Activated T-cell treated with anti-CD3 and anti-CD28 coated beads, Interleukin-2, amount 50 U/mL, for 72 hours (primary cell): ENCODE measurements around the gene UBASH3A. TPM values are rescaled to one million over a fixed set of nuclear protein-coding genes. Genes with fewer than 3 reads are reported as not detected.

Experiments used
- ATAC-seq, 2 donors: fragments of 150-1000 bp; cut with Tn5 transposase; replicated peaks in 1 of 2; 2 replicates each; pipeline ENCODE4 v1.10.0; 2021; ENCODE audit warnings: moderate library complexity in 2 of 2, mild to moderate bottlenecking in 1 of 2
- DNase-seq, 2 donors: peaks; one replicate each; pipeline ENCODE4 v3.0.0; 2021 to 2022; ENCODE audit warnings: mixed read lengths in 1 of 2
- H3K27ac Mint-ChIP-seq: one replicate; pipeline ENCODE4 v1.8.0; 2022; ENCODE audit warnings: mild to moderate bottlenecking, moderate library complexity, mixed read lengths
- H3K27me3 Mint-ChIP-seq: one replicate; pipeline ENCODE4 v1.8.0; 2022; ENCODE audit warnings: low read depth, mixed read lengths
- H3K36me3 Mint-ChIP-seq, 2 donors: one replicate each; pipeline ENCODE4 v1.8.0; 2022; ENCODE audit warnings: mixed read lengths in 2 of 2, mild to moderate bottlenecking in 1 of 2; ENCODE audit not compliant: insufficient read depth in 2 of 2
- H3K4me1 Mint-ChIP-seq: one replicate; pipeline ENCODE4 v1.8.0; 2022; ENCODE audit warnings: low read depth, mixed read lengths
- H3K4me3 Mint-ChIP-seq, 2 donors: one replicate each; pipeline ENCODE4 v1.8.0; 2022; ENCODE audit warnings: mild to moderate bottlenecking in 2 of 2, mixed read lengths in 2 of 2, moderate library complexity in 2 of 2
- H3K9me3 Mint-ChIP-seq, 2 donors: one replicate each; pipeline ENCODE4 v1.8.0; 2022; ENCODE audit warnings: mixed read lengths in 2 of 2
- total RNA-seq, 2 donors: library from RNA; stranded (reverse); gene quantifications; one replicate each; pipeline ENCODE4 v1.2.3, GENCODE V29; 2022

Gene UBASH3A
- total RNA-seq, 2 donors from 2014 or later: 54.5 to 57.4 TPM

- Mint-ChIP-seq H3K9me3 (peaks cover 5 to 7% of the 10 kb centered on the region in 2 donors), H3K4me1 (peaks cover 92% of the 10 kb centered on the region), H3K27me3 (no peaks in the 10 kb centered on the region), H3K4me3 (peak overlapping the region; percentile 68), H3K27ac (peak overlapping the region; percentile 33), H3K36me3 (peaks cover 31 to 62% of the 10 kb centered on the region in 2 donors)
- DNase-seq (peak; percentile 67 to 71), ATAC-seq (peak; percentile 68 to 71)
These were observed 19.5 kb downstream of the UBASH3A start for GRCh38 chr21:42423197-42423675.

GRCh38 chr21:42423685-42424084 is 20.0 kb downstream of the UBASH3A start:
- Mint-ChIP-seq H3K4me3 (peak overlapping the region; percentile 68), H3K4me1 (peaks cover 88% of the 10 kb centered on the region), H3K36me3 (peaks cover 29 to 58% of the 10 kb centered on the region in 2 donors), H3K27me3 (no peaks in the 10 kb centered on the region), H3K9me3 (peaks cover 5 to 7% of the 10 kb centered on the region in 2 donors), H3K27ac (peak overlapping the region; percentile 33)
- DNase-seq: no peak
- ATAC-seq: peak in 1 of 2 donors; percentile 5

GRCh38 chr21:42424914-42425541 is 21.3 kb downstream of the UBASH3A start:
- H3K27ac Mint-ChIP-seq: peak overlapping the region; percentile 38
- ATAC-seq: peak; percentile 68 to 73
- peak; percentile 74 to 76 for DNase-seq
- peaks cover 21 to 49% of the 10 kb centered on the region in 2 donors for H3K36me3 Mint-ChIP-seq
- peaks cover 0 to 1% of the 10 kb centered on the region in 2 donors for H3K9me3 Mint-ChIP-seq
- no peaks in the 10 kb centered on the region for H3K27me3 Mint-ChIP-seq
- peak overlapping the region; percentile 68 for H3K4me3 Mint-ChIP-seq
- peaks cover 75% of the 10 kb centered on the region for H3K4me1 Mint-ChIP-seq

- Mint-ChIP-seq H3K4me3 (peak overlapping the region; percentile 68), H3K27me3 (no peaks in the 10 kb centered on the region), H3K9me3 (peaks cover 0 to 1% of the 10 kb centered on the region in 2 donors), H3K27ac (peak overlapping the region; percentile 38), H3K36me3 (peaks cover 19 to 45% of the 10 kb centered on the region in 2 donors), H3K4me1 (peaks cover 71% of the 10 kb centered on the region)
- ATAC-seq (peak; percentile 69 to 74), DNase-seq (peak in 1 of 2 donors; percentile 46)
These were observed 21.9 kb downstream of the UBASH3A start for GRCh38 chr21:42425591-42425990.

- H3K27ac Mint-ChIP-seq: no peak overlapping the region
- peaks cover 20 to 41% of the 10 kb centered on the region in 2 donors for H3K36me3 Mint-ChIP-seq
- no peak for ATAC-seq
These were observed 22.7 kb downstream of the UBASH3A start for GRCh38 chr21:42426424-42426823.

GRCh38 chr21:42426876-42427480 is 23.3 kb downstream of the UBASH3A start:
- Mint-ChIP-seq H3K27ac (no peak overlapping the region), H3K9me3 (peaks cover 0 to 1% of the 10 kb centered on the region in 2 donors), H3K4me1 (peaks cover 57% of the 10 kb centered on the region), H3K36me3 (peaks cover 25 to 41% of the 10 kb centered on the region in 2 donors), H3K27me3 (no peaks in the 10 kb centered on the region), H3K4me3 (no peak overlapping the region)
- DNase-seq: no peak
- no peak for ATAC-seq

More at GRCh38 chr21:42426424-42426823, 22.7 kb downstream of the UBASH3A start:
- peaks cover 62% of the 10 kb centered on the region for H3K4me1 Mint-ChIP-seq
- peaks cover 0 to 1% of the 10 kb centered on the region in 2 donors for H3K9me3 Mint-ChIP-seq
- no peak for DNase-seq
- H3K27me3 Mint-ChIP-seq: no peaks in the 10 kb centered on the region
- H3K4me3 Mint-ChIP-seq: no peak overlapping the region

- no peak for ATAC-seq
- Mint-ChIP-seq H3K36me3 (peaks cover 30 to 46% of the 10 kb centered on the region in 2 donors), H3K4me1 (peaks cover 56% of the 10 kb centered on the region), H3K27me3 (no peaks in the 10 kb centered on the region), H3K9me3 (peaks cover 7% of the 10 kb centered on the region in 2 donors), H3K27ac (no peak overlapping the region), H3K4me3 (no peak overlapping the region)
- no peak for DNase-seq
These were observed 24.2 kb downstream of the UBASH3A start for GRCh38 chr21:42427809-42428419.

GRCh38 chr21:42429021-42429420 is 25.3 kb downstream of the UBASH3A start:
- peaks cover 30 to 51% of the 10 kb centered on the region in 2 donors for H3K36me3 Mint-ChIP-seq
- peaks cover 56% of the 10 kb centered on the region for H3K4me1 Mint-ChIP-seq
- no peak overlapping the region for H3K4me3 Mint-ChIP-seq
- H3K9me3 Mint-ChIP-seq: peaks cover 7% of the 10 kb centered on the region in 2 donors
- H3K27me3 Mint-ChIP-seq: no peaks in the 10 kb centered on the region
- H3K27ac Mint-ChIP-seq: no peak overlapping the region
- ATAC-seq: no peak
- DNase-seq: no peak

GRCh38 chr21:42429856-42430255 is 26.2 kb downstream of the UBASH3A start:
- H3K27me3 Mint-ChIP-seq: no peaks in the 10 kb centered on the region
- H3K4me1 Mint-ChIP-seq: peaks cover 56% of the 10 kb centered on the region
- H3K27ac Mint-ChIP-seq: no peak overlapping the region
- peaks cover 36 to 54% of the 10 kb centered on the region in 2 donors for H3K36me3 Mint-ChIP-seq
- peaks cover 7% of the 10 kb centered on the region in 2 donors for H3K9me3 Mint-ChIP-seq
- ATAC-seq: no peak
- DNase-seq: no peak
- no peak overlapping the region for H3K4me3 Mint-ChIP-seq

- H3K36me3 Mint-ChIP-seq: peaks cover 40 to 56% of the 10 kb centered on the region in 2 donors
- ATAC-seq: no peak
These were observed 26.8 kb downstream of the UBASH3A start for GRCh38 chr21:42430521-42430920.

GRCh38 chr21:42431196-42431595 is 27.5 kb downstream of the UBASH3A start:
- no peak overlapping the region for H3K4me3 Mint-ChIP-seq
- no peaks in the 10 kb centered on the region for H3K27me3 Mint-ChIP-seq
- DNase-seq (no peak), ATAC-seq (no peak)
- peaks cover 37 to 56% of the 10 kb centered on the region in 2 donors for H3K36me3 Mint-ChIP-seq
- no peak overlapping the region for H3K27ac Mint-ChIP-seq
- H3K9me3 Mint-ChIP-seq: peaks cover 6 to 7% of the 10 kb centered on the region in 2 donors
- peaks cover 49% of the 10 kb centered on the region for H3K4me1 Mint-ChIP-seq

More at GRCh38 chr21:42430521-42430920, 26.8 kb downstream of the UBASH3A start:
- DNase-seq: no peak
- Mint-ChIP-seq H3K9me3 (peaks cover 7% of the 10 kb centered on the region in 2 donors), H3K4me1 (peaks cover 55% of the 10 kb centered on the region), H3K27ac (no peak overlapping the region), H3K27me3 (no peaks in the 10 kb centered on the region), H3K4me3 (no peak overlapping the region)

GRCh38 chr21:42432695-42433094 is 29.0 kb downstream of the UBASH3A start:
- H3K27ac Mint-ChIP-seq: peak overlapping the region; percentile 38
- no peak overlapping the region for H3K4me3 Mint-ChIP-seq
- ATAC-seq: no peak
- peaks cover 34% of the 10 kb centered on the region for H3K4me1 Mint-ChIP-seq
- no peaks in the 10 kb centered on the region for H3K27me3 Mint-ChIP-seq
- peaks cover 35 to 63% of the 10 kb centered on the region in 2 donors for H3K36me3 Mint-ChIP-seq
- no peak for DNase-seq
- H3K9me3 Mint-ChIP-seq: peaks cover 6 to 7% of the 10 kb centered on the region in 2 donors
